Natural killer cell (primary cell): ENCODE measurements around the gene TSKU. TPM values are rescaled to one million over a fixed set of nuclear protein-coding genes. Genes with fewer than 3 reads are reported as not detected.

ENCODE experiments used
- ATAC-seq, 3 donors: fragments of 150-1000 bp in 2 of 3; fragments of 200-7000 bp in 1 of 3; cut with Tn5 transposase; 1 replicate in 1 of 3; 2 replicates in 2 of 3; pipeline ENCODE4 v1.10.0; 2021; ENCODE audit warnings: mild to moderate bottlenecking in 2 of 3, moderate library complexity in 2 of 3
- DNase-seq, 2 donors: peaks; one replicate each; pipeline versions ENCODE4 v3.0.0 to v3.0.0-alpha.2; 2013 to 2021; ENCODE audit warnings: mixed read lengths in 1 of 2
- H3K27ac ChIP-seq: one replicate; pipeline ENCODE4 v1.5.1; 2013; ENCODE audit warnings: mild to moderate bottlenecking, low read length
- H3K27me3 ChIP-seq: one replicate; pipeline ENCODE4 v1.6.1; 2013; ENCODE audit warnings: low read length; ENCODE audit not compliant: control insufficient read depth, insufficient read depth
- H3K36me3 ChIP-seq: one replicate; pipeline ENCODE4 v1.6.1; 2013; ENCODE audit warnings: low read length; ENCODE audit not compliant: control insufficient read depth, insufficient read depth
- H3K4me1 ChIP-seq: one replicate; pipeline ENCODE4 v1.6.1; 2013; ENCODE audit warnings: low read length; ENCODE audit not compliant: control insufficient read depth, insufficient read depth
- H3K4me3 ChIP-seq: one replicate; pipeline ENCODE4 v1.5.1; 2013; ENCODE audit warnings: low read length
- H3K9me3 ChIP-seq: one replicate; pipeline ENCODE4 v1.6.1; 2013; ENCODE audit warnings: low read length; ENCODE audit not compliant: control insufficient read depth, insufficient read depth
- H3K27ac Mint-ChIP-seq, 2 donors: one replicate each; pipeline ENCODE4 v1.8.0; 2022; ENCODE audit warnings: mild to moderate bottlenecking in 2 of 2, mixed read lengths in 2 of 2, moderate library complexity in 1 of 2
- H3K27me3 Mint-ChIP-seq, 2 donors: one replicate each; pipeline ENCODE4 v1.8.0; 2022; ENCODE audit warnings: low read depth in 2 of 2, mixed read lengths in 2 of 2
- H3K36me3 Mint-ChIP-seq: one replicate; pipeline ENCODE4 v1.8.0; 2022; ENCODE audit warnings: mixed read lengths
- H3K4me1 Mint-ChIP-seq, 2 donors: one replicate each; pipeline ENCODE4 v1.8.0; 2022; ENCODE audit warnings: mixed read lengths in 2 of 2
- H3K4me3 Mint-ChIP-seq: one replicate; pipeline ENCODE4 v1.8.0; 2022; ENCODE audit warnings: mild to moderate bottlenecking, moderate library complexity, mixed read lengths
- H3K9me3 Mint-ChIP-seq, 2 donors: one replicate each; pipeline ENCODE4 v1.8.0; 2022; ENCODE audit warnings: mixed read lengths in 2 of 2
- CTCF ChIP-seq: fragments of 200-600 bp; IDR thresholded peaks from one replicate; pipeline ENCODE4 v1.8.0; 2022; ENCODE audit warnings: antibody characterized with exemption
- WGBS: methylation state at CpG from one replicate; pipeline ENCODE4 v1.1.7; 2013; ENCODE audit warnings: missing lambda C conversion rate; ENCODE audit not compliant: insufficient coverage; 5-methylcytosine and 5-hydroxymethylcytosine counted together
- intact Hi-C: fragments of 100-400 bp; cut with micrococcal nuclease; formaldehyde crosslinking; loops from one replicate; pipeline ENCODE4 v1.14.2; 2022
- total RNA-seq, 4 donors: library from RNA; stranded (reverse); fragments of 120-200 nt in 1 of 4; gene quantifications; one replicate each; pipeline versions ENCODE4 v1.2.3 to v1.2.4, GENCODE V29; 2013 to 2022

The TSKU gene
- total RNA-seq, 3 donors from 2014 or later (not counting 1 experiment from before 2014, with no cell fraction given), result not detected

- no peaks in the 10 kb centered on the region for H3K27me3 ChIP-seq
- DNase-seq (no peak), ATAC-seq (no peak)
- no peak for TF ChIP-seq CTCF
- Mint-ChIP-seq H3K9me3 (no peaks in the 10 kb centered on the region), H3K27ac (no peak overlapping the region), H3K27me3 (peaks cover 3 to 16% of the 10 kb centered on the region in 2 donors), H3K4me3 (no peak overlapping the region), H3K4me1 (no peaks in the 10 kb centered on the region), H3K36me3 (no peaks in the 10 kb centered on the region)
- intact Hi-C loops, result no loop called here
- no peak overlapping the region for H3K27ac ChIP-seq
- no peaks in the 10 kb centered on the region for H3K4me1 ChIP-seq
- 80% methylated on average over 4 of the region's 4 CpGs for WGBS
- H3K36me3 ChIP-seq, result no peaks in the 10 kb centered on the region
- no peak overlapping the region for H3K4me3 ChIP-seq
- no peaks in the 10 kb centered on the region for H3K9me3 ChIP-seq
Observed at GRCh38 chr11:76736266-76736665, 46.9 kb upstream of the TSKU start.

DNA sequence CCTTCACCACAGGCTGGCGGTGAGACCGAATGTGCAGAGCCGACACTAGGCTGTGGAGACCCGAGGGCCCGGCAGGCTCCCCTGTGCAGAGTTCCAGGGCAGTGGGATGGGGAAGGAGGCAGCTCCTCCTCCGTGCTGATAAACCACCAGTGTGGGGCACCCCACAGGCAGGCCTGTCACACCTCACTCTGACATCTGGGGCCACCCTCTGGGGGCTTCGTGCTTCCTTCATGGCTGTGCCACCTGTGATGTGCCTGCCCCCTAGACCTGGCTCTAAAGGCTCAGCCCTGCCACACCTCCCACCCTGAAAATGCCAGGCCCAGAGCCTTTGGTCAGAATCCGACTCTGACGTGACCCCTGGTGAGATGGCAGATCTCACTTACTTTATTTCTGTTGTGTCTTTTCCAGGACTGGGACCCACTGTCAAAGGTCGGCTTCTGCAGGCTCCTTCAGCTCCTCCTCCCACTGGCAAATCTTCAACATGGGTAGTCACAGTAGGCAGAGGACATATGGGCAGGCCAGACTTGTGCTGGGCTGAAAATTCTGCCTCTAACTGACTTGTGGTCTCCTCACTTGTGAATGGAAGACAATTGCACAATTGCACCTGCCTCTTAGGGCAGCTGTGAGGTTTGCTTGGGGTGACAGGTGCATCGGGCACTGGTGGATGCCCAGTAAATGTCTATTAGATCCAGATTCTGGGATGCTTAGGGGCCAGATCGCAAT, 46.2 kb upstream of the TSKU start:
- ATAC-seq (no peak), DNase-seq (no peak)
- Mint-ChIP-seq H3K4me1 (no peaks in the 10 kb centered on the region), H3K4me3 (no peak overlapping the region), H3K36me3 (no peaks in the 10 kb centered on the region), H3K27me3 (peaks cover 3 to 16% of the 10 kb centered on the region in 2 donors), H3K9me3 (no peaks in the 10 kb centered on the region), H3K27ac (no peak overlapping the region)
- H3K9me3 ChIP-seq, result no peaks in the 10 kb centered on the region
- no peak overlapping the region for H3K27ac ChIP-seq
- 89% methylated on average over 12 of the region's 12 CpGs for WGBS
- no peaks in the 10 kb centered on the region for H3K27me3 ChIP-seq
- H3K4me3 ChIP-seq, result no peak overlapping the region
- no peaks in the 10 kb centered on the region for H3K36me3 ChIP-seq
- intact Hi-C loops, result no loop called here
- H3K4me1 ChIP-seq, result no peaks in the 10 kb centered on the region
- no peak for TF ChIP-seq CTCF

DNA sequence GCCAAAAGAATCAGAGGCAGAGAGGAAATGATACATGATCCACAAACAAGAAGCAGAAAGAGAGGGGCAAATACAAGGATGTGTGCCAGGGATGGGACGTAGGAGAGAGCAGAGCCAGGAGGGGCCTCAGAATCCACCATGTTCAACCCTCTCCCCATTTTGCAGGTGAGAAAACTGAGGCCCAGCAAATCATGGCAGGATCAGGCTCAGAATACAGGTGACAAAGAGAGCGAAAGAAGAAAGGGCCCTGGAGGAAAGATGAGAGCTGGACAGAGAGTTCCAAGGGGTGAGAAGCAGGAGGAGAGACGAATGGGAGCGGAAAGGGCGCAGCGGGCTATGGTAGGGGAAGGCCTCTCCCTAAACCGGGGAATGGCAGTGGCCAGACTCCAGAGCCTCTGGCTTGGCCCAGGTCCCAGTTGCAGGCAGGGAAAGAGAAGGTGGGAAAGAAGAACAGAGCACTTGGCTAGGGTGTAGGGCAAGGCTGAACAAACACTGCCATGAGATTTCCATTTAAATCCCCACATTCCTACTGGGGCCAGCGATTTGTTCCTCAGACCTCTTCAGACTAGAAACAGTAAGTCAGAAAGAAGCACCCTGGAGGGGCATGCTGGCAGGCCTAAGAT, 44.4 kb upstream of the TSKU start:
- no peaks in the 10 kb centered on the region for H3K9me3 ChIP-seq
- H3K4me1 ChIP-seq, result no peaks in the 10 kb centered on the region
- intact Hi-C loops, result no loop called here
- H3K4me3 ChIP-seq, result no peak overlapping the region
- H3K9me3 Mint-ChIP-seq, result no peaks in the 10 kb centered on the region
- no peaks in the 10 kb centered on the region for H3K36me3 Mint-ChIP-seq
- no peaks in the 10 kb centered on the region for H3K36me3 ChIP-seq
- H3K4me1 Mint-ChIP-seq, result no peaks in the 10 kb centered on the region
- DNase-seq, result no peak
- 87% methylated on average over 8 of the region's 8 CpGs for WGBS
- no peak overlapping the region for H3K4me3 Mint-ChIP-seq
- no peak for ATAC-seq
- H3K27me3 ChIP-seq, result no peaks in the 10 kb centered on the region
- H3K27me3 Mint-ChIP-seq, result peaks cover 3 to 16% of the 10 kb centered on the region in 2 donors
- H3K27ac Mint-ChIP-seq, result no peak overlapping the region
- no peak for TF ChIP-seq CTCF
- no peak overlapping the region for H3K27ac ChIP-seq
